Measurements from ENCODE around the gene SPINT4. TPM values are rescaled to one million over a fixed set of nuclear protein-coding genes. Genes with fewer than 3 reads are reported as not detected.
"Not testable (repeated sequence)": the region's sequence is repeated elsewhere in the genome, so short reads cannot be mapped to it uniquely, and the experiment has no call there.

SPINT4 gene
- not detected in 2 replicates for total RNA-seq (2014; rRNA removed; shearing (Covaris generic))
- not detected in 2 replicates for polyA plus RNA-seq (2016; fragmentation: Nextera tagmentation; extraction: Ambion mirVana)

GRCh38 chr20:45722047-45722446 lies at the start of gene SPINT4:
Gene SPINT4, plus strand, starts transcription at chr20:45722347. Its CDS starts 21 bp downstream, at chr20:45722368.
- H3K36me3 ChIP-seq (ENCODE audit: low read depth): no peaks in the 10 kb centered on the region
- no peaks in the 10 kb centered on the region for H3K9me3 ChIP-seq (ENCODE audit: low read depth)
- no peak within 1 kb of the TSS for H3K9ac ChIP-seq
- peaks cover 9% of the 10 kb centered on the region; the same call in 1 of the 2 replicates for H3K27me3 ChIP-seq (replicated peaks; ENCODE audit: insufficient read depth)
- no peaks in the 10 kb centered on the region for H4K20me1 ChIP-seq (ENCODE audit: insufficient read depth)
- in situ Hi-C loops (cut with MboI): no loop called here
- H3K4me2 ChIP-seq (ENCODE audit: unreplicated experiment): no peak within 1 kb of the TSS
- no peaks in the 10 kb centered on the region for H3K79me2 ChIP-seq (ENCODE audit: insufficient read depth)
- H3K9me2 ChIP-seq (ENCODE audit: insufficient read depth): no peaks in the 10 kb centered on the region
- no peak within 1 kb of the TSS for H3K27ac ChIP-seq
- WGBS, 2 experiments (ENCODE audit: low coverage in 1 of 2, low lambda C conversion rate in 2 of 2, missing lambda C conversion rate in 2 of 2): 53 to 61% methylated on average over 1 of the region's 1 CpG
- no peaks in the 10 kb centered on the region for H3K4me1 ChIP-seq (ENCODE audit: insufficient read depth)
- DNase-seq: no peak
- H2AFZ ChIP-seq: no peak within 1 kb of the TSS
- no peak within 1 kb of the TSS for H3K4me3 ChIP-seq
- H3F3A ChIP-seq (ENCODE audit: insufficient read depth): no peaks in the 10 kb centered on the region
- TF ChIP-seq EZH2phosphoT487 (IDR thresholded peaks at IDR 0.05; ENCODE audit: insufficient read depth, low read depth) (no peak), EZH2 (IDR thresholded peaks at IDR 0.05; ENCODE audit: insufficient read depth, poor library complexity, severe bottlenecking) (no peak)

DNA sequence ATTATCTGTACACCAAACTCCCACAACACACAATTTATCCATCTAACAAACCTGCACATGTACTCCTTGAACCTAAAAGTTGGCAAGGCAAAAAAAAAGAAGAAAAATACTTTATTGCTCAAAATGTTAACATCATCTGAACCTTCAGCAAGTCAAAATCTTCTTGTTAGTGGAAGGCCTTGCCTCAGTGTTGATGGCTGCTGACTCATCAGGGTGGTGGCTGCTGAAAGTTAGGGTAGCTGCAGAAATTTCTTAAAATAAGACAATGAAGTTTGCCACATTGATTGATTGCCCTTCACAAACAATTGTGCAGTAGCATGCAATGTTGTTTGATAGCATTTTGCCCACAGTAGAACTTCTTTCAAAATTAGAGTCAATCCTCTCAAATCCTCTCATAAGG lies 49.4 kb upstream of the SPINT4 start:
- H3K36me3 ChIP-seq (ENCODE audit: low read depth): no peaks in the 10 kb centered on the region
- H3K9ac ChIP-seq: no peak overlapping the region
- no peak overlapping the region for H2AFZ ChIP-seq
- no peaks in the 10 kb centered on the region for H3F3A ChIP-seq (ENCODE audit: insufficient read depth)
- no peaks in the 10 kb centered on the region for H3K79me2 ChIP-seq (ENCODE audit: insufficient read depth)
- no peak overlapping the region for H3K4me3 ChIP-seq
- H3K4me2 ChIP-seq (ENCODE audit: unreplicated experiment): no peak overlapping the region
- no peaks in the 10 kb centered on the region for H3K4me1 ChIP-seq (ENCODE audit: insufficient read depth)
- no peaks in the 10 kb centered on the region; the same call in none of the 2 replicates for H3K27me3 ChIP-seq (replicated peaks; ENCODE audit: insufficient read depth)
- DNase-seq: no peak
- no peaks in the 10 kb centered on the region for H4K20me1 ChIP-seq (ENCODE audit: insufficient read depth)
- H3K27ac ChIP-seq: no peak overlapping the region
- no peaks in the 10 kb centered on the region for H3K9me3 ChIP-seq (ENCODE audit: low read depth)
- H3K9me2 ChIP-seq (ENCODE audit: insufficient read depth): no peaks in the 10 kb centered on the region
- in situ Hi-C loops (cut with MboI): no loop called here
- TF ChIP-seq EZH2phosphoT487 (IDR thresholded peaks at IDR 0.05; ENCODE audit: insufficient read depth, low read depth) (no peak), EZH2 (IDR thresholded peaks at IDR 0.05; ENCODE audit: insufficient read depth, poor library complexity, severe bottlenecking) (no peak)

DNA sequence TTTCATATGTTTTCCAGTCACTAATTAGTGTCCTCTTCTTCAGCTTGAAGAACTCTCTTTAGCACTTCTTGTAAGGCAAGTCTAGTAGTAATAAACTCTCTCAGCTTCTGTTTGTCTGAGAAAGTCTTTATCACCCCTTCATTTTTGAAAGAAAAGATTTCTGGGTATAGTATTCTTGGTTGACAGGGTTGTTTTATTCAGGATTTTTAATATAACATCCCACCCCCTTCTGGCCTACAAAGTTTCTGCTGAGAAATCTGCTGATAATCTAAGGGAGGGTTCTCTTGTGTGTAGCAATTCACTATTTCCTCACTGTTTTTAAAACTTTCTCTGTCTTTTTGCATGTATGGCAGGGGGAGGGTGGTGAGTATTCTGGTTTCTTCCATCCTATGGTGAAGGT lies 42.5 kb upstream of the SPINT4 start:
- no peaks in the 10 kb centered on the region for H3K9me2 ChIP-seq (ENCODE audit: insufficient read depth)
- H3K36me3 ChIP-seq (ENCODE audit: low read depth): no peaks in the 10 kb centered on the region
- no peak overlapping the region for H3K4me3 ChIP-seq
- H3K9me3 ChIP-seq (ENCODE audit: low read depth): no peaks in the 10 kb centered on the region
- H3K27ac ChIP-seq: no peak overlapping the region
- no peaks in the 10 kb centered on the region for H3F3A ChIP-seq (ENCODE audit: insufficient read depth)
- no peaks in the 10 kb centered on the region for H3K27me3 ChIP-seq (replicated peaks; ENCODE audit: insufficient read depth)
- no peaks in the 10 kb centered on the region for H3K4me1 ChIP-seq (ENCODE audit: insufficient read depth)
- in situ Hi-C loops (cut with MboI): no loop called here
- H3K4me2 ChIP-seq (ENCODE audit: unreplicated experiment): no peak overlapping the region
- no peak overlapping the region for H2AFZ ChIP-seq
- H3K79me2 ChIP-seq (ENCODE audit: insufficient read depth): no peaks in the 10 kb centered on the region
- no peak for DNase-seq
- H3K9ac ChIP-seq: no peak overlapping the region
- TF ChIP-seq EZH2phosphoT487 (IDR thresholded peaks at IDR 0.05; ENCODE audit: insufficient read depth, low read depth): no peak
- no peaks in the 10 kb centered on the region for H4K20me1 ChIP-seq (ENCODE audit: insufficient read depth)

DNA sequence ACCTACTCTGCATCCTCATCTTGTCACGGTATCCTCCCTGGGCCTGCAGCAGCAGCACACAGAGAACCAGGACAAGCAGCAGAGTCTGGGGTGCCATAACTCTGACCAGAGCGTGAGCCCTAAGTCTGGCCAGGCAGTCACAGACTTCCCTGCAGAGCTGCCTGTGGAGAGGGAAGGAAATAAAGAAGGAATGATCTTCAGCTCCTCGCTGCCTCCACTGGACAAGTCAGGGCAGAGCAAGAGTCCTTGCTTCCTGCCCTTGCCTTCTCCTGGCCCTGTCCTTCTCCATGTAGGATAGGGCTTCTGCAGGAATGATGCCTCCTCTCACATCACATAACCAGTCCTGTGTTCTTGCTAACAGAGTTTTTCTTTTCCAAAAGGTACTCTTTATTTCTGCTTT lies 36.3 kb upstream of the SPINT4 start:
- no peaks in the 10 kb centered on the region for H3K4me1 ChIP-seq (ENCODE audit: insufficient read depth)
- H2AFZ ChIP-seq: no peak overlapping the region
- in situ Hi-C loops (cut with MboI): no loop called here
- no peak overlapping the region for H3K4me3 ChIP-seq
- H3K9me2 ChIP-seq (ENCODE audit: insufficient read depth): no peaks in the 10 kb centered on the region
- no peak overlapping the region for H3K4me2 ChIP-seq (ENCODE audit: unreplicated experiment)
- H3F3A ChIP-seq (ENCODE audit: insufficient read depth): no peaks in the 10 kb centered on the region
- H3K27me3 ChIP-seq (replicated peaks; ENCODE audit: insufficient read depth): no peaks in the 10 kb centered on the region
- 43 to 46% methylated on average over 3 of the region's 3 CpGs for whole genome bisulfite sequencing, 2 experiments (ENCODE audit: low coverage in 1 of 2, low lambda C conversion rate in 2 of 2, missing lambda C conversion rate in 2 of 2)
- TF ChIP-seq EZH2 (IDR thresholded peaks at IDR 0.05; ENCODE audit: insufficient read depth, poor library complexity, severe bottlenecking) (no peak), EZH2phosphoT487 (IDR thresholded peaks at IDR 0.05; ENCODE audit: insufficient read depth, low read depth) (no peak)
- H3K79me2 ChIP-seq (ENCODE audit: insufficient read depth): no peaks in the 10 kb centered on the region
- H3K9ac ChIP-seq: no peak overlapping the region
- H3K27ac ChIP-seq: no peak overlapping the region
- no peaks in the 10 kb centered on the region for H3K36me3 ChIP-seq (ENCODE audit: low read depth)
- no peaks in the 10 kb centered on the region for H4K20me1 ChIP-seq (ENCODE audit: insufficient read depth)
- DNase-seq: peak; percentile 27
- no peaks in the 10 kb centered on the region for H3K9me3 ChIP-seq (ENCODE audit: low read depth)

GRCh38 chr20:45693346-45693745 lies 28.8 kb upstream of the SPINT4 start:
- H3F3A ChIP-seq (ENCODE audit: insufficient read depth); H3K36me3 ChIP-seq (ENCODE audit: low read depth); H3K9me3 ChIP-seq (ENCODE audit: low read depth); H3K4me3 ChIP-seq; H3K9me2 ChIP-seq (ENCODE audit: insufficient read depth); DNase-seq; H3K4me2 ChIP-seq (ENCODE audit: unreplicated experiment); H3K27me3 ChIP-seq (replicated peaks; ENCODE audit: insufficient read depth); H4K20me1 ChIP-seq (ENCODE audit: insufficient read depth); in situ Hi-C loops (cut with MboI); H3K9ac ChIP-seq; H3K4me1 ChIP-seq (ENCODE audit: insufficient read depth); H3K27ac ChIP-seq; H2AFZ ChIP-seq; H3K79me2 ChIP-seq (ENCODE audit: insufficient read depth): not testable (repeated sequence)
- 71% methylated on average over 12 of the region's 12 CpGs for WGBS, 2 experiments (ENCODE audit: low coverage in 1 of 2, low lambda C conversion rate in 2 of 2, missing lambda C conversion rate in 2 of 2)

Measured in GM23248 (cell line).